ENCODE data around the gene ANKRD50. TPM values are rescaled to one million over a fixed set of nuclear protein-coding genes. Genes with fewer than 3 reads are reported as not detected.
A peak's percentile ranks its signal among the peaks of the same experiment; 100 is the strongest.

ANKRD50 gene
- total RNA-seq, 4 donors from 2014 or later = 11.5 to 78.5 (median 15.5) TPM

DNA sequence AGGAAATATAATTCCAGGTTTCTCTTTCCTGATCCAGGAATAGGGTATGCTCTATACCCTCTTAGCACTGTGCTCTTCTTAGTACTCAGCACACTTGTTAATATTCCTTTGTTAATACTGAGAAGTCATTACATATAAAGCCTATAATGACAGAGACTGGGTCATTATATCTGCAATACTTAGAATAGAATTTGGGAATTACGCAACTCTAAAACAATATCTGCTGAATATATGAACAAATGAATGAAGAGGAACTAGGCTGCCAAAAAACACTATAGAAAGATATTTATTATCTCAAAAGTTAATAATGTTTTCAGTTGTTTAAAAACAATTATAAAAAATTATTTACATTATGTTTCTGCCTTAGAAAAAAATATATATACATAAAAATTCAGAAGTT lies 36.4 kb upstream of the ANKRD50 start:
- Histone ChIP-seq H3K27me3 (no peaks in the 10 kb centered on the region), H3K9me3 (no peaks in the 10 kb centered on the region), H3K4me1 (no peaks in the 10 kb centered on the region), H3K36me3 (no peaks in the 10 kb centered on the region), H3K4me3 (no peak overlapping the region), H3K27ac (no peak overlapping the region)
- intact Hi-C loops (cut with DNase I; ENCODE audit: low total_unique reads) = no loop called here
- no peak for DNase-seq
- no peak for TF ChIP-seq POLR2A (IDR thresholded peaks at IDR 0.05)
- TF ChIP-seq, protein P1, sequence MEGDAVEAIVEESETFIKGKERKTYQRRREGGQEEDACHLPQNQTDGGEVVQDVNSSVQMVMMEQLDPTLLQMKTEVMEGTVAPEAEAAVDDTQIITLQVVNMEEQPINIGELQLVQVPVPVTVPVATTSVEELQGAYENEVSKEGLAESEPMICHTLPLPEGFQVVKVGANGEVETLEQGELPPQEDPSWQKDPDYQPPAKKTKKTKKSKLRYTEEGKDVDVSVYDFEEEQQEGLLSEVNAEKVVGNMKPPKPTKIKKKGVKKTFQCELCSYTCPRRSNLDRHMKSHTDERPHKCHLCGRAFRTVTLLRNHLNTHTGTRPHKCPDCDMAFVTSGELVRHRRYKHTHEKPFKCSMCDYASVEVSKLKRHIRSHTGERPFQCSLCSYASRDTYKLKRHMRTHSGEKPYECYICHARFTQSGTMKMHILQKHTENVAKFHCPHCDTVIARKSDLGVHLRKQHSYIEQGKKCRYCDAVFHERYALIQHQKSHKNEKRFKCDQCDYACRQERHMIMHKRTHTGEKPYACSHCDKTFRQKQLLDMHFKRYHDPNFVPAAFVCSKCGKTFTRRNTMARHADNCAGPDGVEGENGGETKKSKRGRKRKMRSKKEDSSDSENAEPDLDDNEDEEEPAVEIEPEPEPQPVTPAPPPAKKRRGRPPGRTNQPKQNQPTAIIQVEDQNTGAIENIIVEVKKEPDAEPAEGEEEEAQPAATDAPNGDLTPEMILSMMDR (IDR thresholded peaks at IDR 0.05) = no peak

DNA sequence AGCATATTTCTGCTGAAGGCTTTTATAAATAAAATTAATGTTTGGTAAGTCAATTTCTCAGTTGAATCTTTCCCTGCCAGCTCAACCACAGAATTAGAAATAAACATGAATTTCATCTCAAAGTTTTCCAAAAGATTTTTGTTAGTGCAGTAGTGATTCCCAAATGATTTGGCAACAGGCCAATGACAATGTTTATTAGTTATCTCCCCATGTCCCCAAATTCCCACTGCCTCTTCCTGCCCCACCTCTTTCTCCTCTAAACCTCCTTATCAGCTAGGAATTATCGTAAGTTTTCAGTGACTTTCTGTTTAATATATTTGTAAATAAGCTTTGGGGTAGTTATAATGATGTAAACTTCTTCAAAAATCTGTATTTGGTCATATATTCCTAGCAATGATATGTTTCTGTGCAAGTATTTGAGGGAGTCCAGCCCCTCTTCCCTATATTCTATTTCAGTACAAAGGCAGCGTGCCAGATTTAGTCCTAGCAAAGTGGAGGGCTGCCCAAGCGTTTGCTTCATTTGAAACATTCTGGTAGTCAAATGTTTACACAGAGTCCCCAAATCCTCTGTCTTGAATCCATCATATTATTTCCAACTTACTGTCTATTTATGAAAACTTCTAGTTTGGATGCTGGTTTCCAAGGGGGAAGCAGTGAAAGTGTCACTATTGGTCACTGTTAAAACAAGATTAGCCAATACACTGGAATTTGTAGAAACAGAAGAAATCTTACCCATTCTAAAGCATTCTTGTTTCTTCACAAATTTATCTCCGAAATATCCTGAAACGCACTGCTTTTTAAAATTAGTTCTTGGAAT lies 33.7 kb upstream of the ANKRD50 start:
- H3K27me3 ChIP-seq = no peaks in the 10 kb centered on the region
- H3K27ac ChIP-seq = peak overlapping the region in 1 of 2 donors; percentile 24
- TF ChIP-seq POLR2A (IDR thresholded peaks at IDR 0.05) = no peak
- TF ChIP-seq, protein P1 (IDR thresholded peaks at IDR 0.05) = no peak
- no peak for DNase-seq
- intact Hi-C loops (cut with DNase I; ENCODE audit: low total_unique reads) = no loop called here
- H3K9me3 ChIP-seq = no peaks in the 10 kb centered on the region
- H3K36me3 ChIP-seq = no peaks in the 10 kb centered on the region
- no peaks in the 10 kb centered on the region for H3K4me1 ChIP-seq
- H3K4me3 ChIP-seq = peak overlapping the region in 1 of 2 donors; percentile 6

DNA sequence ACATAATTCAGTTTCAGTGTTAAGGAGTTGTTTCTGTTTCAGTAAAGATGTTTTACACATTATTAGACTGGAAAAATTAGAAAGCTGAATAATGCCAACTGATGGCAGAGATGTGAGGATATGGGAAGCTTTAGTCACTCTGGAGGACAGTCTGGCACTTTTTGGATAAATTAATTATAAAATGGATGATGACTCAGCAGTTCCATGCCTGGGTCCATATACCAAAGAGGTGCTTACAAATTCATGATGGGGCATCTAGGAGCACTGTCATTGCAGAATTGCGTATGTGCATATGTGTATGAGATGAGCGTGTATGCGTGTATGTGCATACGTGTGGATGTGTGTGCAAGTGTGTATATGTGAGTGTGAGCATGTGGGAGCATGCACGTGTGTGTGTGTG lies 31.2 kb upstream of the ANKRD50 start:
- no peak for TF ChIP-seq POLR2A (IDR thresholded peaks at IDR 0.05)
- intact Hi-C loops (cut with DNase I; ENCODE audit: low total_unique reads) = no loop called here
- Histone ChIP-seq H3K27ac (no peak overlapping the region), H3K4me3 (no peak overlapping the region), H3K4me1 (no peaks in the 10 kb centered on the region), H3K27me3 (no peaks in the 10 kb centered on the region), H3K9me3 (no peaks in the 10 kb centered on the region), H3K36me3 (no peaks in the 10 kb centered on the region)
- DNase-seq = no peak

DNA sequence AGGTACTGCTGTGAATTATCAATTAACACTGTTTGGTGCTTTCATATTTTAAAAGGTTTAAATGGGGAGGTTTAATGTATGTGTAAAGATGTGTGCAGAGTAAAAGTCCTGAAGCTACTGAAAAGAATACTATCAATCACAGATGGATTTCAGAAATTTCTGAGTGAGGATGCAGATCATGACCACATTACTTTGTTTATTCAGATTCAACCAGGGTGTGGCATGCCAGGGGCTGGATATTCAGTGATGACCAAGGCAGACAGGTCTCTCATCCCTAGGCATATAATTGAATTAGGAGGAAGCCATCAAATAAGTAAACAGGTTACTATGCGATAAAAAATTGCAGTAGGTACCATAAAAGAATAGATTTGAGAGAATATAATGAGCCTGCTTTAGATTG lies 28.0 kb upstream of the ANKRD50 start:
- Histone ChIP-seq H3K27ac (no peak overlapping the region), H3K27me3 (no peaks in the 10 kb centered on the region), H3K4me3 (no peak overlapping the region), H3K4me1 (no peaks in the 10 kb centered on the region), H3K36me3 (no peaks in the 10 kb centered on the region), H3K9me3 (no peaks in the 10 kb centered on the region)
- TF ChIP-seq POLR2A (IDR thresholded peaks at IDR 0.05) = no peak
- TF ChIP-seq, protein P1 (IDR thresholded peaks at IDR 0.05) = no peak
- no peak for DNase-seq
- intact Hi-C loops (cut with DNase I; ENCODE audit: low total_unique reads) = no loop called here

DNA sequence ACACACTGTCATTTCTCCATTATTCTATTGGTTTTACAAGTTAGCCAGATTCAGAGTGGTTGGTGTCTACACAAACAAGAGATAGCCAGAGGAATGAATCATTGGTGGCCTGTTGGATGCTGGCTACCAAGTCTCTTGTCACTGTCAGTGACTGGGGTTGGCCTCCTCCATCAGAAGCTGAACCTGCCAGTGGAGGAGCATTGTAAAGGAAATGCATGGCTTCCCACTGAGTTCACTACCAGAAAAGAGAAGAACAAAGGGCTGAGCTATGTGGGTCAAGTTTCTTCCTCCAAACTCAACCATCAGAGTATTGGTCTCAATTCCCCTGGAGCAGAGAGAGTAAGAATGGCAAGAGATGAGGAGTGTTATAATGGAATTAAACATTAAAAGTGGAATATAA lies 26.5 kb upstream of the ANKRD50 start:
- Histone ChIP-seq H3K4me1 (no peaks in the 10 kb centered on the region), H3K4me3 (no peak overlapping the region), H3K36me3 (no peaks in the 10 kb centered on the region), H3K9me3 (no peaks in the 10 kb centered on the region), H3K27me3 (no peaks in the 10 kb centered on the region), H3K27ac (no peak overlapping the region)
- DNase-seq = no peak
- intact Hi-C loops (cut with DNase I; ENCODE audit: low total_unique reads) = no loop called here
- TF ChIP-seq POLR2A (IDR thresholded peaks at IDR 0.05) = no peak
- TF ChIP-seq, protein P1 (IDR thresholded peaks at IDR 0.05) = no peak
